GM13976 (cell line): Measurements from ENCODE around the gene KRTAP2-2.

ENCODE experiments used
- DNase-seq: peaks from one replicate; pipeline ENCODE4 v3.0.0; 2012; ENCODE audit warnings: low spot score
- CTCF ChIP-seq: IDR thresholded peaks from 2 replicates; pipeline ENCODE4 v1.5.1; 2012; ENCODE audit warnings: borderline replicate concordance, mild to moderate bottlenecking; ENCODE audit not compliant: insufficient read depth; ENCODE audit errors: extremely low read depth, missing control alignments, control extremely low read depth
- in situ Hi-C: fragments of 300-500 bp; cut with MboI; formaldehyde crosslinking; loops from one replicate; pipeline ENCODE4 v1.12.0; 2022; ENCODE audit warnings: low sequenced_read_pairs, mixed read lengths, inconsistent platforms; ENCODE audit not compliant: unreplicated experiment

Gene KRTAP2-2

GRCh38 chr17:41020336-41020735 lies 34.7 kb downstream of the KRTAP2-2 start:
- in situ Hi-C loops = no loop called here
- DNase-seq = no peak
- no peak for TF ChIP-seq CTCF

- DNase-seq = no peak
- TF ChIP-seq CTCF = no peak
Measured at GRCh38 chr17:41019415-41019814, 35.6 kb downstream of the KRTAP2-2 start.

GRCh38 chr17:41018541-41018940 lies 36.5 kb downstream of the KRTAP2-2 start:
- in situ Hi-C loops = no loop called here
- DNase-seq = no peak
- no peak for TF ChIP-seq CTCF

More at GRCh38 chr17:41019415-41019814, 35.6 kb downstream of the KRTAP2-2 start:
- in situ Hi-C loops = no loop called here

- in situ Hi-C loops = no loop called here
- no peak for TF ChIP-seq CTCF
- DNase-seq = no peak
Measured at GRCh38 chr17:41016578-41017215, 38.3 kb downstream of the KRTAP2-2 start.

- TF ChIP-seq CTCF = no peak
- DNase-seq = no peak
- in situ Hi-C loops = no loop called here
Measured at GRCh38 chr17:41015454-41015853, 39.6 kb downstream of the KRTAP2-2 start.

GRCh38 chr17:41013606-41014005 lies 41.4 kb downstream of the KRTAP2-2 start:
- in situ Hi-C loops = no loop called here

More at GRCh38 chr17:41013606-41014005, 41.4 kb downstream of the KRTAP2-2 start:
- no peak for DNase-seq
- TF ChIP-seq CTCF = no peak
